Lower leg skin (tissue), 3 donors: Measurements from ENCODE around the gene CNNM4.

Experiments
- POLR2A ChIP-seq, 2 donors: fragments of 450-650 bp; IDR thresholded peaks; one replicate each; pipeline ENCODE4 v1.6.1; 2016 to 2017; ENCODE audit warnings: antibody characterized with exemption in 2 of 2, mild to moderate bottlenecking in 1 of 2, moderate library complexity in 1 of 2
- TF ChIP-seq, protein P1 (sequence below), 3 donors: fragments of 450-650 bp; IDR thresholded peaks; one replicate each; pipeline ENCODE4 v1.5.1; 2016; ENCODE audit warnings: antibody characterized with exemption in 3 of 3, mild to moderate bottlenecking in 3 of 3, moderate library complexity in 2 of 3

DNA sequence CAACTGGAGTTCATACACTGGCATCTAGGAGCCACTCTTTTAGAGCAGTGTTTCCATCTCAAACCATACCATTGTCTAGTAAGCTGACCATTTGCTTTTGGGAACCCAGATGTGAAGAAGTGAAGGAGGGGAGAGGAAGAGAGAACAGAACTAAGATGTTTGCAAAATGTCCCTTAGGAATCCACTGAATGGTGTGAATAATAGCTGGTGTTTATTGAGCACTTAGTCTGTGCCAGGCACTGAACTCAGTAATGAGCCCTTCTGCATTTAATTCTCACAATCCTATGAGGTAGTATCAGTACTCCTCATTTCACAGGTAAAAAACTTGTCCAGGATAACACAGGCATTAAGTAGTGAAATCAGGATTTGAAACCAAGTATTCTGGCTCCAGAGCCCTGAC, 44.3 kb upstream of the CNNM4 start:
- TF ChIP-seq, protein P1, sequence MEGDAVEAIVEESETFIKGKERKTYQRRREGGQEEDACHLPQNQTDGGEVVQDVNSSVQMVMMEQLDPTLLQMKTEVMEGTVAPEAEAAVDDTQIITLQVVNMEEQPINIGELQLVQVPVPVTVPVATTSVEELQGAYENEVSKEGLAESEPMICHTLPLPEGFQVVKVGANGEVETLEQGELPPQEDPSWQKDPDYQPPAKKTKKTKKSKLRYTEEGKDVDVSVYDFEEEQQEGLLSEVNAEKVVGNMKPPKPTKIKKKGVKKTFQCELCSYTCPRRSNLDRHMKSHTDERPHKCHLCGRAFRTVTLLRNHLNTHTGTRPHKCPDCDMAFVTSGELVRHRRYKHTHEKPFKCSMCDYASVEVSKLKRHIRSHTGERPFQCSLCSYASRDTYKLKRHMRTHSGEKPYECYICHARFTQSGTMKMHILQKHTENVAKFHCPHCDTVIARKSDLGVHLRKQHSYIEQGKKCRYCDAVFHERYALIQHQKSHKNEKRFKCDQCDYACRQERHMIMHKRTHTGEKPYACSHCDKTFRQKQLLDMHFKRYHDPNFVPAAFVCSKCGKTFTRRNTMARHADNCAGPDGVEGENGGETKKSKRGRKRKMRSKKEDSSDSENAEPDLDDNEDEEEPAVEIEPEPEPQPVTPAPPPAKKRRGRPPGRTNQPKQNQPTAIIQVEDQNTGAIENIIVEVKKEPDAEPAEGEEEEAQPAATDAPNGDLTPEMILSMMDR (IDR thresholded peaks at IDR 0.05) = no peak
- no peak for TF ChIP-seq POLR2A (IDR thresholded peaks at IDR 0.05)
